Activated CD8-positive, alpha-beta memory T cell treated with anti-CD3 and anti-CD28 coated beads, Interleukin-2, amount 50 U/mL, for 24 hours (primary cell): ENCODE measurements around the gene RELT.

Experiments
- DNase-seq: peaks from one replicate; pipeline ENCODE4 v3.0.0-alpha.2; 2020; ENCODE audit errors: extremely low read depth

The RELT gene, protein sequence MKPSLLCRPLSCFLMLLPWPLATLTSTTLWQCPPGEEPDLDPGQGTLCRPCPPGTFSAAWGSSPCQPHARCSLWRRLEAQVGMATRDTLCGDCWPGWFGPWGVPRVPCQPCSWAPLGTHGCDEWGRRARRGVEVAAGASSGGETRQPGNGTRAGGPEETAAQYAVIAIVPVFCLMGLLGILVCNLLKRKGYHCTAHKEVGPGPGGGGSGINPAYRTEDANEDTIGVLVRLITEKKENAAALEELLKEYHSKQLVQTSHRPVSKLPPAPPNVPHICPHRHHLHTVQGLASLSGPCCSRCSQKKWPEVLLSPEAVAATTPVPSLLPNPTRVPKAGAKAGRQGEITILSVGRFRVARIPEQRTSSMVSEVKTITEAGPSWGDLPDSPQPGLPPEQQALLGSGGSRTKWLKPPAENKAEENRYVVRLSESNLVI

GRCh38 chr11:73376160-73376802, at the start of gene RELT:
TSS of gene RELT (plus strand) at chr11:73376399. CDS start at chr11:73389137, 12,738 bp downstream.
- peak; percentile 77 for DNase-seq

- no peak for DNase-seq
Measured at GRCh38 chr11:73326929-73327811, 49.0 kb upstream of the RELT start.

GRCh38 chr11:73327812-73328364, 48.3 kb upstream of the RELT start:
- no peak for DNase-seq

DNA sequence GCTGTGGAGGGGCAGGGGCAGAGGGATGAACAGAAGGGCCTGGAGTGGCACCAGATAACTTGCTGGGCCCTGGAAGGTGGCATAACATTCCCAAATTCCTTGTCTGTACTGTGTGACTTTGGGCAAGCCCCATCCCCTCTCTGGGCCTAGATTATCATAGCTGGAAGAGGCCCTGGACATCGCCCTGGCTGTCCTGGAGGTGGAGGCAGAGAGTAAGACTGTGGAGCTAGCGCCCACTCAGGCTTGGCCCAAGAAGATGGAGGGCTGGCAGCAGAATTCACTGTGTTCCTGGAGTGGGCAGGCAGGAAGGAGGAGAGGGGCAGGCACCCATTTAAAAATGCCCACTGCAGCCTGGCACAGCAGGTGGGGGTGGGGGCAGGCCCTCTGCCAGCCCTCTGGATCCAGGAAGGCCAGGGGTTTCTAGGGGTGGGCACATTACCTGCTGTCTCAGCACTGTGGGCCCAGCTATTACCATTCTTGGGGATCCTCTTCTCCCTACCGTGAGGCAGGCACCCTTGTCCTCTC, 45.6 kb upstream of the RELT start:
- DNase-seq: no peak

GRCh38 chr11:73331138-73331916, 44.9 kb upstream of the RELT start:
- DNase-seq: no peak

- DNase-seq: no peak
Measured at GRCh38 chr11:73333173-73333572, 43.0 kb upstream of the RELT start.

- no peak for DNase-seq
Measured at GRCh38 chr11:73333640-73334383, 42.4 kb upstream of the RELT start.

DNA sequence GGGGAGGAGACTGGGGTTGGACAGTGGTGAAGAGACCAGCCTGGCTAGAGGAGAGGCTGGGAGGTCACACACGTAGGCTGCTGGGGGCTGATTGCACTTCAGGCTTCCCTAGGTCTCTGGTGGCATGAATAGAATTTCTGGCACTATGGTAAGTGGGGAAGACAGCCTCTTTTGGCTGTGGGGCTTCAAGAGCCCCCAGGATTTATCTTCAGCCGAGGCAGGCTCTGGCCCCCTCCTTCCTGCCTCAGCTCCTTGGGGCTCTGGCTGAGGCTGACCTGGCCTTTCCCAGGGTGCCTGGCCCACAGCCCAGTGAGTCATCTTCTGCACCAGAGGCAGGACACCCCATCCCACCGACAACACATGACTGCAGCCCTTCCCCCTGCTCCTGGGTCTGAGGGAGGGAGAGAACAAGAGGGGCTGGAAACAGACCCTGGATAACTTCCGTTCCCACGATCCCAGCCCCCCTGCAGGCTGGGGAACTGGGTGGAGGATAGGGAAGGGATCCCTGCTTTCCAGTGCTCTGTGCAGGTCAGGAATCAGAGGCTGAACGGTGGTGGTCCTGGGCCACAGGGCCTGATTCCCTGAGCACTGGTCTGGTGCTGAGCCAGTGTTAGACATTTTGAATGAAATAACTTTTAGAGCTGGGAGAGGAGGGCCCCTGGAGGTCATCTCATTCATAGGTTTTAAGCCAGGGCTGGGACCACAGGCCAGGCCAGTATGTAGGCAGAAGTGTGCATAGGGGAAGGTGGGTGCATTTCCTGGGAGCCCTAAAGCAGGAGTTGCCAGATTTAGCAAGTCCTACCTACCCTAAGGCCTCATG, 41.6 kb upstream of the RELT start:
- DNase-seq: no peak

GRCh38 chr11:73335204-73335923, 40.8 kb upstream of the RELT start:
- peak; percentile 53 for DNase-seq

GRCh38 chr11:73337846-73338245, 38.4 kb upstream of the RELT start:
- no peak for DNase-seq

DNA sequence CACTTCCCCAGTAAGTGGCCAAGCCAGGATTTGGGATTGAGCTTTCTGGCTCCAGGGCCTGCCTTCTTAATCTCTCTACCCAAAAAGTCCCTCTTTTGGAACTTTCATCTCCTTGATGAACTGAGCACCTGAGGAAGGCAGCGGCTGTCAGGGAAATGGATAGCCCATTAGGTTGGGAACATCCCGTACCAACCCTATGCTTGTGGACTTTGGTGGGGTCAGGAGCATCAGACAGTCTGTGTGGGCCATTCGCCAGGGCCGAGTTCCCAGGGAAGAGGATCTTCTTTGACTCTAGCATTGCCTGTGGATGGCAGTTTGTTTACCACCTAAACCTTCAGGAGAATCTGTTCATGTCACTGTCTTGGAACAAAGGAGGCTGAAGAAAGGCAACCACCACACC, 37.9 kb upstream of the RELT start:
- DNase-seq: no peak

DNA sequence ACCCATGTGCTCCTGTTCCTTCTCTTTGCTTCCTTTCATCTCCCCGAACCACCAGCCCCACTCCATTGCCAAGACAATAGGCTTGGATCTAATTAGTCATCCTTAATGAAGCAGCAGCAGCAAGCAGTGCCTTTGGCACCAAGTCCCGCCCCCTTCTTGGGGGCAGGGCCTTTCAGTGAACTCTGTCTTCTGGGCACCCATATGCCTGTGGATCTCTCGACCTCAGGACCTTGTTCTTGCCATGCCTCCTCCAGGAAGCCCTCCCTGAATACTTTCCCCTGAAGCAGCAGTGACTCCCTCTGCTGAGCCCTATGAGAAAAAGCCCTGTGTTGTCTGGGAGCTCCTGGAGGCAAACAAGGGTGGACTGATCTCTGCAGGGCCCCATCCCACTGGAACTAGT, 36.0 kb upstream of the RELT start:
- no peak for DNase-seq

- no peak for DNase-seq
Measured at GRCh38 chr11:73342633-73343032, 33.6 kb upstream of the RELT start.

- no peak for DNase-seq
Measured at GRCh38 chr11:73343076-73343873, 32.9 kb upstream of the RELT start.

- DNase-seq: no peak
Measured at GRCh38 chr11:73344191-73344607, 32.0 kb upstream of the RELT start.

GRCh38 chr11:73345481-73346160, 30.6 kb upstream of the RELT start:
- DNase-seq: no peak
